Measurements from ENCODE around the gene PDE6A.

PDE6A gene

GRCh38 chr5:149930749-149931574, 13.6 kb downstream of the PDE6A start:
- DNase-seq (ENCODE audit: low read depth in 2 of 2): no peak

GRCh38 chr5:149930043-149930748, 14.4 kb downstream of the PDE6A start:
- no peak for DNase-seq (ENCODE audit: low read depth in 2 of 2)

- no peak for DNase-seq (ENCODE audit: low read depth in 2 of 2)
Observed at GRCh38 chr5:149924486-149924885, 20.1 kb downstream of the PDE6A start.

- no peak for DNase-seq (ENCODE audit: low read depth in 2 of 2)
Observed at GRCh38 chr5:149922950-149923349, 21.6 kb downstream of the PDE6A start.

- DNase-seq (ENCODE audit: low read depth in 2 of 2): no peak
Observed at GRCh38 chr5:149921597-149921996, 23.0 kb downstream of the PDE6A start.

- no peak for DNase-seq (ENCODE audit: low read depth in 2 of 2)
Observed at GRCh38 chr5:149917073-149917676, 27.4 kb downstream of the PDE6A start.

GRCh38 chr5:149916334-149917072, 28.1 kb downstream of the PDE6A start:
- no peak for DNase-seq (ENCODE audit: low read depth in 2 of 2)

- no peak for DNase-seq (ENCODE audit: low read depth in 2 of 2)
Observed at GRCh38 chr5:149915392-149916260, 29.0 kb downstream of the PDE6A start.

GRCh38 chr5:149913436-149914419, 30.9 kb downstream of the PDE6A start:
- no peak for DNase-seq (ENCODE audit: low read depth in 2 of 2)

GRCh38 chr5:149912226-149912871, 32.2 kb downstream of the PDE6A start:
- DNase-seq (ENCODE audit: low read depth in 2 of 2): no peak

GRCh38 chr5:149911031-149911430, 33.6 kb downstream of the PDE6A start:
- no peak for DNase-seq (ENCODE audit: low read depth in 2 of 2)

GRCh38 chr5:149907828-149908227, 36.8 kb downstream of the PDE6A start:
- DNase-seq (ENCODE audit: low read depth in 2 of 2): no peak

- DNase-seq (ENCODE audit: low read depth in 2 of 2): no peak
Observed at GRCh38 chr5:149904977-149905376, 39.6 kb downstream of the PDE6A start.

- no peak for DNase-seq (ENCODE audit: low read depth in 2 of 2)
Observed at GRCh38 chr5:149904293-149904886, 40.2 kb downstream of the PDE6A start.

- DNase-seq (ENCODE audit: low read depth in 2 of 2): no peak
Observed at GRCh38 chr5:149903404-149903803, 41.2 kb downstream of the PDE6A start.

- no peak for DNase-seq (ENCODE audit: low read depth in 2 of 2)
Observed at GRCh38 chr5:149902177-149902576, 42.4 kb downstream of the PDE6A start.

- no peak for DNase-seq (ENCODE audit: low read depth in 2 of 2)
Observed at GRCh38 chr5:149901511-149901910, 43.1 kb downstream of the PDE6A start.

- DNase-seq (ENCODE audit: low read depth in 2 of 2): no peak
Observed at GRCh38 chr5:149900390-149900789, 44.2 kb downstream of the PDE6A start.

GRCh38 chr5:149898811-149899210, 45.8 kb downstream of the PDE6A start:
- DNase-seq (ENCODE audit: low read depth in 2 of 2): no peak
